K562 (cell line): ENCODE data around the gene MICOS13. TPM values are rescaled to one million over a fixed set of nuclear protein-coding genes. Genes with fewer than 3 reads are reported as not detected.

Source experiments
- ATF4 ChIP-seq: fragments of 450-650 bp; formaldehyde crosslinking; IDR thresholded peaks from 2 replicates; pipeline ENCODE4 v1.4.0; 2022; ENCODE audit warnings: mild to moderate bottlenecking, moderate library complexity
- CBX3 ChIP-seq, 2 experiments: IDR thresholded peaks; 1 replicate in 1 of 2; 2 replicates in 1 of 2; pipeline ENCODE4 v1.6.1; 2012; ENCODE audit warnings: inconsistent platforms in 2 of 2, low read length in 2 of 2, borderline replicate concordance in 1 of 2, control low read depth in 1 of 2
- HINFP ChIP-seq: fragments of 450-650 bp; conservative IDR thresholded peaks from 2 replicates; pipeline ENCODE4 v1.6.1; 2016; ENCODE audit warnings: missing genetic modification characterization, low read depth, mild to moderate bottlenecking, control low read depth, missing compliant biosample characterization
- HNRNPLL ChIP-seq: fragments of 200-400 bp; formaldehyde crosslinking; IDR thresholded peaks from 2 replicates; pipeline ENCODE4 v1.6.1; 2017; ENCODE audit warnings: low read length, low read depth, mild to moderate bottlenecking; ENCODE audit not compliant: poor library complexity, severe bottlenecking
- JUND ChIP-seq, 2 experiments: IDR thresholded peaks; 2 replicates in 1 of 2; 3 replicates in 1 of 2; pipeline ENCODE4 v1.6.1; 2011; ENCODE audit warnings: borderline replicate concordance in 2 of 2, low read depth in 2 of 2, low read length in 2 of 2, improper control_type of control experiment in 1 of 2, missing biosample characterization in 1 of 2, missing genetic modification characterization in 1 of 2, missing genetic modification reagents in 1 of 2
- MYBL2 ChIP-seq, 2 experiments: fragments of 450-650 bp in 1 of 2; sonication (generic) in 1 of 2; formaldehyde crosslinking in 1 of 2; IDR thresholded peaks; 2 replicates each; pipeline versions ENCODE4 v1.6.1 to v1.8.1; 2017 to 2022; ENCODE audit warnings: borderline replicate concordance in 1 of 2, inconsistent platforms in 1 of 2, low read depth in 1 of 2, mild to moderate bottlenecking in 1 of 2, missing genetic modification reagents in 1 of 2, moderate library complexity in 1 of 2
- MYC ChIP-seq, 2 experiments: fragments of 250-450 bp in 1 of 2; sonication (Bioruptor Pico) in 1 of 2; IDR thresholded peaks; 2 replicates each; pipeline versions ENCODE4 v1.5.1 to v1.6.1; 2012 to 2021; ENCODE audit warnings: low read depth in 2 of 2, borderline replicate concordance in 1 of 2, improper control_type of control experiment in 1 of 2, low read length in 1 of 2, mild to moderate bottlenecking in 1 of 2, moderate library complexity in 1 of 2
- NEUROD1 ChIP-seq: fragments of 150-350 bp; IDR thresholded peaks from 2 replicates; pipeline ENCODE4 v1.6.1; 2014; ENCODE audit warnings: borderline replicate concordance, low read length, low read depth; ENCODE audit not compliant: partially characterized antibody
- NFIC ChIP-seq: fragments of 450-650 bp; IDR thresholded peaks from 2 replicates; pipeline ENCODE4 v1.6.1; 2017; ENCODE audit warnings: mild to moderate bottlenecking, inconsistent platforms
- PHF21A ChIP-seq: fragments of 450-650 bp; IDR thresholded peaks from 2 replicates; pipeline ENCODE4 v1.6.1; 2017; ENCODE audit warnings: low read depth, borderline replicate concordance
- SRSF3 ChIP-seq: fragments of 200-400 bp; formaldehyde crosslinking; IDR thresholded peaks from 2 replicates; pipeline ENCODE4 v1.6.1; 2016; ENCODE audit warnings: mild to moderate bottlenecking, low read length, moderate library complexity; ENCODE audit not compliant: insufficient read depth
- TARDBP ChIP-seq: fragments of 450-650 bp; IDR thresholded peaks from 2 replicates; pipeline ENCODE4 v1.6.1; 2016
- TEAD1 ChIP-seq, 2 experiments: fragments of 450-650 bp in 1 of 2; sonication (generic) in 1 of 2; formaldehyde crosslinking; IDR thresholded peaks; 2 replicates each; pipeline versions ENCODE4 v1.4.0 to v1.8.0; 2020 to 2022; ENCODE audit warnings: mild to moderate bottlenecking in 2 of 2, missing genetic modification reagents in 1 of 2
- ZBTB8A ChIP-seq: fragments of 450-650 bp; IDR thresholded peaks from 2 replicates; pipeline ENCODE4 v1.6.1; 2018; ENCODE audit warnings: mild to moderate bottlenecking, moderate library complexity; ENCODE audit not compliant: partially characterized antibody
- ZNF518B ChIP-seq: fragments of 250-450 bp; sonication (Bioruptor Pico); IDR thresholded peaks from 2 replicates; pipeline ENCODE4 v1.5.0; 2021; ENCODE audit warnings: mild to moderate bottlenecking, moderate library complexity
- ZNF695 ChIP-seq: fragments of 450-650 bp; formaldehyde crosslinking; IDR thresholded peaks from 2 replicates; pipeline ENCODE4 v1.4.0; 2020; ENCODE audit warnings: mild to moderate bottlenecking, moderate library complexity
- ZNF77 ChIP-seq: fragments of 250-450 bp; sonication (Bioruptor Pico); IDR thresholded peaks from 2 replicates; pipeline ENCODE4 v1.5.0; 2020
- polyA plus RNA-seq, 8 experiments: library from polyadenylated mRNA; depleted of rRNA in 4 of 8; stranded (reverse) in 5 of 8; unstranded in 3 of 8; fragments of >200 nt; fragmentation: Nextera tagmentation in 2 of 8; fragmentation: Illumina TruSeq in 1 of 8; extraction: Ambion mirVana in 2 of 8; extraction: Trizol in 1 of 8; gene quantifications; 2 replicates each; pipeline versions ENCODE4 v1.2.1 to v1.2.3, GENCODE V29; 2011 to 2014; ENCODE audit warnings: inconsistent platforms in 1 of 8, missing spikeins in 1 of 8
- total RNA-seq, 7 experiments: library from RNA; depleted of rRNA in 6 of 7; stranded (reverse); fragments of >200 nt in 6 of 7; fragmentation: Illumina TruSeq in 2 of 7; extraction: Trizol in 2 of 7; gene quantifications; 2 replicates each; pipeline versions ENCODE4 v1.2.1 to v1.2.3, GENCODE V29; 2011 to 2021; ENCODE audit warnings: low replicate concordance in 1 of 7

MICOS13 gene
- total and polyA plus RNA-seq, 9 of the 15 experiments (the other 6 are each of a cell fraction or from before 2014, with no cell fraction given), result 15.5 to 220 (median 49.4) TPM

- TF ChIP-seq ZNF695 (CRISPR knock-in tag), result peak; percentile 70; the same call in 1 of the 2 replicates
- TF ChIP-seq TARDBP, result no peak
- peak; percentile 74 for TF ChIP-seq HNRNPLL
- TF ChIP-seq NEUROD1, result peak; percentile 23
- TF ChIP-seq PHF21A, result 0 out of 2 replicates have a peak, but pooled peaks have one; percentile 35
- peak; percentile 66 for TF ChIP-seq NFIC
- peak in 1 of 2 experiments; percentile 88; a peak in 2 of 4 replicates for TF ChIP-seq TEAD1 (CRISPR knock-in tag; IDR thresholded peaks at IDR 0.05)
- 0 out of 2 replicates have a peak, but pooled peaks have one; percentile 74 for TF ChIP-seq SRSF3
- TF ChIP-seq HINFP, result no peak
- TF ChIP-seq MYC (IDR thresholded peaks at IDR 0.05; ENCODE audit: low read depth, low read length), result peak; percentile 97
- peak; percentile 92; the same call in 1 of the 2 replicates for TF ChIP-seq MYC (CRISPR knock-in tag; IDR thresholded peaks at IDR 0.05; ENCODE audit: borderline replicate concordance, low read depth)
- no peak for TF ChIP-seq MYBL2 (IDR thresholded peaks at IDR 0.05; ENCODE audit: low read depth)
- TF ChIP-seq MYBL2 (CRISPR knock-in tag; IDR thresholded peaks at IDR 0.05; ENCODE audit: borderline replicate concordance), result no peak
- TF ChIP-seq ZNF77 (CRISPR knock-in tag), result no peak
- TF ChIP-seq ZNF518B (CRISPR knock-in tag), result no peak
- TF ChIP-seq CBX3 (IDR thresholded peaks at IDR 0.05; ENCODE audit: borderline replicate concordance in 1 of 2, low read length in 2 of 2), result no peak
- peak; percentile 27; the same call in 1 of the 2 replicates for TF ChIP-seq ATF4 (CRISPR knock-in tag)
- TF ChIP-seq JUND (IDR thresholded peaks at IDR 0.05; ENCODE audit: borderline replicate concordance, low read depth, low read length), result 0 out of 2 replicates have a peak, but pooled peaks have one; percentile 45
- no peak; the same call in 2 of the 3 replicates for TF ChIP-seq JUND (tag; IDR thresholded peaks at IDR 0.05; ENCODE audit: borderline replicate concordance, low read depth, low read length)
- TF ChIP-seq ZBTB8A, result no peak
Measured at GRCh38 chr19:5690125-5690954, 10.0 kb upstream of the MICOS13 start, which contains the start of gene RPL36 (continued).
